Daoy (cell line): ENCODE measurements around the gene ZNF544. TPM values are rescaled to one million over a fixed set of nuclear protein-coding genes. Genes with fewer than 3 reads are reported as not detected.
A peak's percentile ranks its signal among the peaks of the same experiment; 100 is the strongest.
"Not testable (repeated sequence)": the region's sequence is repeated elsewhere in the genome, so short reads cannot be mapped to it uniquely, and the experiment has no call there.

Experiments used
- DNase-seq: peaks from one replicate; pipeline ENCODE4 v3.0.0-alpha.2; 2015; ENCODE audit warnings: low read depth
- total RNA-seq: library from RNA; depleted of rRNA; stranded (reverse); fragments of >200 nt; shearing (Covaris generic); gene quantifications from 2 replicates; pipeline ENCODE4 v1.2.3, GENCODE V29; 2014; rRNA removed

Gene ZNF544
- total RNA-seq, 1 experiment from 2014 or later, result 90.7 TPM

DNA sequence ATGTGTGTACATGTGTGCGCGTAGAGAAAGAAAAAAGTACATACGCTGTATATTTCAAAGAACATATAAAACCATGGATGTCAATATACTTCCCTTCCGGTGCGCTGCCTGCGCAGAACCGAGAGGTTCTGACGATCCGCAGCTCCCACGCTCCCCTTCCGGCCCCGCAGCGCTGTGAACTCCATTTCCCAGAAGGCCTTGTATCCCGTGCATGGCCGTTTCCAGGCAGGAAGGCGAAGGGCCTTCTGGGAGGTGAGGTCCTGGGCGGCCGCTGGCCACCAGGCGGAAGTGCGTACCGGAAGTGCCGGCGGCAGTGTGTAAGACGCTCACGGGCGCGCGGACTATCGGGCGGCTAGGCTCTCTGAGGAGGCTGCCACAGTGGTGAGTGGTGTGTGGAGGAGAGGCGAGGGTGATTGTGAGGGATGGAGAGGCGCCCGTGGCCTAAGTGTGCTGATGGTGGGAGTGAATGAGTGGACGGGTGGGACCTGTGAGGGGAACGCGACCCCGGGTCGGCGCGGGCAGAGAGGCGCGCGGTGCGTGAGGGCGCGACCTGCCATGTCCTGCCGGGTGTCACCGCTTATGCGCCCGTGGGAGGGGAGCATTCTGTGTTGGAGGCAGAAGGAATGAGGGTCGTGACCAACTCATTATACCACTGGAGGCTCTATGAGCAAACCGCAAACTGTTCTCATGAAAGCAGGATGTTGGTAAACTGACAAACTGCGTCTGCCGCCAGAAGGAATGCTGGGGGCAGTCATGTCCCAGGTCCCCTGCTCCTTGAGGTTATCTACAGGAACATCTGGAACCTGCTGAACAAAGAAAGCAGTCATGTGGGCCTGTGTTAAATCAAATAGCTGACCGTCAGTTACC is 76.6 kb downstream of the ZNF544 start, which contains the start of gene ERVK3-1:
TSS of gene ERVK3-1 (plus strand) at position 313 of the 867 bp plus-strand sequence. CDS start 6,792 bp downstream, outside the sequence.
- DNase-seq, result peak; percentile 99

DNA sequence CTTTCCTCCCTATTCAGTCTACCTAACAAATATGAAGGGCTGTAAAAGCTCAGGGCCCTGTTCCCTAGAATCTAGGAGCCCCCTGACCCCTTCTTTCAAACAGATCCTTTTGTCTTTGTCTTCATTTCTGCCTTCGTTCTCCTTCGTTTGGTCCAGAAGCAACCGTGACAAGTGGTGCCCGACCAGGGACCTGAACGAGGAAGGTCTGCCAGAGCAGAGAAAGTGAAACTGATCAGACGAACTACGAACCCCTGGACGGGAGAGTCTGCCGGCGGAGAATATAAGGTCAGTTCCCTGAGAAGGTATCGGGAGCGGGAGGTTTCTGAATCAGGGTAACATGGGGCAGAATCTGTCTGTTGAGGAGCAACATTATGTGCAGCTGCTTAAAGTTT is 77.2 kb downstream of the ZNF544 start:
- DNase-seq, result peak; percentile 35

DNA sequence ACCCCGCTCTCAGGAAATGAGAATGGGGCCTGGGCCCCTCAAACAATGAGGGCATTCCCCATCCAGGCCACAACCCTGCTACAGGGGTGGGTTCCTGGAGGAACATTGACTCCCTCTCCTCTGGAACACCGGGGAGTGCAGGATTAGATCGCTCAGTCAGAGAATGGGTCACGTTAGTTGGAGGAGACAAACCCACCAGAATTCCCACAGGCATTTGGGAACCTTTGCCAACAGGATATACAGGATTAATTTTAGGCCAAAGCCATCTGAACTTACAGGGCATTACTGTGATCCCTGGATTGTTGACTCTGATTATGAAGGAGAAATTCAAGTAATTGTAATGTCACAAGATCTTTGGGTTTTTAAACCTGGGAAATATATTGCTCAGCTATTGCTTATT is 79.0 kb downstream of the ZNF544 start:
- DNase-seq, result no peak

DNA sequence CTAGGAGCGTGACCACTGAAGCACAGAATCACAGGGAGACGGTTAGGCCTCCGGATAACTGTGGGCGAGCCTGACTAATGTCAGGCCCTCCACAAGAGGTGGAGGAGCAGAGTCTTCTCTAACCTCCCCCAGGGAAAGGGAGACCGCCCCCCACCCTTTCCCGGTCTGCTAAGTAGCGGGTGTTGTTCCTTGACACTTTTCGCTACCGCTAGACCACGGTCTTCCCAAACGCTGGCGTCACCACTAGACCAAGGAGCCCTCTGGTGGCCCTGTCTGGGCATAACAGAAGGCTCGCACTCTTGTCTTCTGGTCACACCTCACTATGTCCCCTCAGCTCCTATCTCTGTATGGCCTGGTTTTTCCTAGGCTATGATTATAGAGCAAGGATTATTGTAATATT is 82.0 kb downstream of the ZNF544 start:
- DNase-seq, result not testable (repeated sequence)

DNA sequence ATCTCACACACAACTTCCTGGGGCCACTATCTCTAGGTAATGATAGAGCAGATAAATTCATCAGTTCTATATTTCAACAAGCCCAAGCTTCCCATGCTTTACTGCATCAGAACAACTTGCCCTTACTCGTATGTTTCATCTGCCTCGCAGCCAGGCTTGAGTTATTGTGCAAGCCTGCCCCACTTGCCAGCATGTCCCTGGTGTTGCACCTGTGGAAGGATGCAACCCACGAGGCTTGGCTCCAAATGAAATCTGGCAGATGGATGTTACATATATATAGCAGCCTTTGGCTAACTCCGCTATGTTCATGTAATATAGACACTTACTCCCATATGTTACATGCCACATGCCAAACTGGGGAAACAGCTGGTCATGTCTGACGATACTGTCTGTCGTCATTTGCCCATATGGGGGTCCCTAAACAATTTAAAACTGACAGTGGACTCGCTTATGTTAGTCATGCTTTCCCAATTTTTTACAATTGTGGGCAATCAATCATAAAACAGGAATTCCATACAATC is 82.7 kb downstream of the ZNF544 start:
- DNase-seq, result no peak

Other genes with a start within 250 kb of the ZNF544 start
- gene ZNF606, start 226.1 kb upstream of the ZNF544 start, total RNA-seq, result 13.5 and 15.7 TPM in 2 replicates
- gene ZSCAN1, start 194.9 kb upstream of the ZNF544 start, total RNA-seq, result not detected in 2 replicates
- gene ZNF135, start 169.6 kb upstream of the ZNF544 start, total RNA-seq, result 0.40 and 0.86 TPM in 2 replicates
- 7.7 and 8.0 TPM in 2 replicates for gene ZSCAN18, start 130.7 kb upstream of the ZNF544 start, total RNA-seq
- 1.3 and 1.8 TPM in 2 replicates for gene ZNF329, start 78.1 kb upstream of the ZNF544 start, total RNA-seq
- 23.9 and 30.7 TPM in 2 replicates for gene ZNF274, start 45.9 kb upstream of the ZNF544 start, total RNA-seq
- gene ZNF8, start 50.0 kb downstream of the ZNF544 start, total RNA-seq, result 3.1 and 3.5 TPM in 2 replicates
- 125 and 149 TPM in 2 replicates for gene ERVK3-1, start 76.5 kb downstream of the ZNF544 start, total RNA-seq
- gene ZSCAN22, start 98.1 kb downstream of the ZNF544 start, total RNA-seq, result 2.1 TPM in 2 replicates
- gene A1BG, start 124.6 kb downstream of the ZNF544 start, total RNA-seq, result 28.5 and 38.4 TPM in 2 replicates
- gene ZNF497, start 133.8 kb downstream of the ZNF544 start, total RNA-seq, result 1.5 and 2.7 TPM in 2 replicates
- gene ZNF837, start 152.1 kb downstream of the ZNF544 start, total RNA-seq, result 4.2 and 5.0 TPM in 2 replicates
- gene RPS5, start 158.4 kb downstream of the ZNF544 start, total RNA-seq, result 3,633 and 5,016 TPM in 2 replicates
- not detected in 2 replicates for gene RNF225, start 166.7 kb downstream of the ZNF544 start, total RNA-seq
- 12.1 and 20.5 TPM in 2 replicates for gene ZNF584, start 179.7 kb downstream of the ZNF544 start, total RNA-seq
- 0.95 and 3.0 TPM in 2 replicates for gene ZNF132, start 211.2 kb downstream of the ZNF544 start, total RNA-seq
- gene ZNF324B, start 222.7 kb downstream of the ZNF544 start, total RNA-seq, result 9.0 and 13.5 TPM in 2 replicates
- gene ZNF324, start 238.2 kb downstream of the ZNF544 start, total RNA-seq, result 8.5 and 9.9 TPM in 2 replicates
- 8.3 and 16.4 TPM in 2 replicates for gene ZNF446, start 247.4 kb downstream of the ZNF544 start, total RNA-seq